Measurements from ENCODE around the gene HSPBAP1. TPM values are rescaled to one million over a fixed set of nuclear protein-coding genes. Genes with fewer than 3 reads are reported as not detected.

The HSPBAP1 gene
- total RNA-seq, 2 experiments from 2014 or later = 4.0 to 4.2 TPM

GRCh38 chr3:122730240-122730639 is 63.4 kb downstream of the HSPBAP1 start:
- peaks cover 4% of the 10 kb centered on the region for H3K9me3 Mint-ChIP-seq
- H3K4me3 Mint-ChIP-seq = no peak overlapping the region
- intact Hi-C loops (cut with micrococcal nuclease) = no loop called here
- POLR2A ChIA-PET = no interaction called here
- CTCF ChIA-PET = no interaction called here
- peaks cover 43% of the 10 kb centered on the region for H3K36me3 Mint-ChIP-seq (ENCODE audit: low read depth)
- no peak for TF ChIP-seq CTCF (IDR thresholded peaks at IDR 0.05)
- DNase-seq (no peak), ATAC-seq (no peak)
- no peaks in the 10 kb centered on the region for H3K27me3 Mint-ChIP-seq
- H3K4me1 Mint-ChIP-seq (ENCODE audit: low read depth) = no peaks in the 10 kb centered on the region
- no peak overlapping the region for H3K27ac Mint-ChIP-seq

- ATAC-seq (no peak), DNase-seq (no peak)
- Mint-ChIP-seq H3K4me3 (no peak overlapping the region), H3K27me3 (no peaks in the 10 kb centered on the region), H3K27ac (no peak overlapping the region), H3K9me3 (peaks cover 4% of the 10 kb centered on the region), H3K4me1 (ENCODE audit: low read depth) (no peaks in the 10 kb centered on the region), H3K36me3 (ENCODE audit: low read depth) (peaks cover 45% of the 10 kb centered on the region)
- POLR2A ChIA-PET = no interaction called here
- no peak for TF ChIP-seq CTCF (IDR thresholded peaks at IDR 0.05)
- intact Hi-C loops (cut with micrococcal nuclease) = no loop called here
- CTCF ChIA-PET = interaction anchor here (1.5 kb wide), 1 partner anchor 27 kb away, joined by 3 read pairs; no protein-coding TSS in a partner anchor
Measured at GRCh38 chr3:122728756-122729514, 64.7 kb downstream of the HSPBAP1 start.

- CTCF ChIA-PET = interaction anchor here (1.5 kb wide), 1 partner anchor 27 kb away, joined by 3 read pairs; no protein-coding TSS in a partner anchor
- no peak overlapping the region for H3K4me3 Mint-ChIP-seq
- no peak overlapping the region for H3K27ac Mint-ChIP-seq
- ATAC-seq = no peak
- intact Hi-C loops (cut with micrococcal nuclease) = no loop called here
- no peaks in the 10 kb centered on the region for H3K27me3 Mint-ChIP-seq
- TF ChIP-seq CTCF (IDR thresholded peaks at IDR 0.05) = no peak
- H3K4me1 Mint-ChIP-seq (ENCODE audit: low read depth) = no peaks in the 10 kb centered on the region
- DNase-seq = no peak
- peaks cover 4% of the 10 kb centered on the region for H3K9me3 Mint-ChIP-seq
- H3K36me3 Mint-ChIP-seq (ENCODE audit: low read depth) = peaks cover 46% of the 10 kb centered on the region
- POLR2A ChIA-PET = no interaction called here
Measured at GRCh38 chr3:122728186-122728585, 65.4 kb downstream of the HSPBAP1 start.

- H3K9me3 Mint-ChIP-seq = peaks cover 4% of the 10 kb centered on the region
- DNase-seq (no peak), ATAC-seq (no peak)
- intact Hi-C loops (cut with micrococcal nuclease) = no loop called here
- ChIA-PET CTCF (no interaction called here), POLR2A (no interaction called here)
- no peaks in the 10 kb centered on the region for H3K4me1 Mint-ChIP-seq (ENCODE audit: low read depth)
- no peak overlapping the region for H3K27ac Mint-ChIP-seq
- H3K4me3 Mint-ChIP-seq = no peak overlapping the region
- no peaks in the 10 kb centered on the region for H3K27me3 Mint-ChIP-seq
- no peak for TF ChIP-seq CTCF (IDR thresholded peaks at IDR 0.05)
- peaks cover 47% of the 10 kb centered on the region for H3K36me3 Mint-ChIP-seq (ENCODE audit: low read depth)
Measured at GRCh38 chr3:122727766-122728165, 65.9 kb downstream of the HSPBAP1 start.

GRCh38 chr3:122727294-122727693 is 66.3 kb downstream of the HSPBAP1 start:
- intact Hi-C loops (cut with micrococcal nuclease) = no loop called here
- no peaks in the 10 kb centered on the region for H3K4me1 Mint-ChIP-seq (ENCODE audit: low read depth)
- H3K27ac Mint-ChIP-seq = no peak overlapping the region
- CTCF ChIA-PET = no interaction called here
- peaks cover 47% of the 10 kb centered on the region for H3K36me3 Mint-ChIP-seq (ENCODE audit: low read depth)
- DNase-seq = no peak
- POLR2A ChIA-PET = no interaction called here
- no peak for TF ChIP-seq CTCF (IDR thresholded peaks at IDR 0.05)
- H3K27me3 Mint-ChIP-seq = no peaks in the 10 kb centered on the region
- peaks cover 4% of the 10 kb centered on the region for H3K9me3 Mint-ChIP-seq
- ATAC-seq = no peak
- H3K4me3 Mint-ChIP-seq = no peak overlapping the region

All from activated CD8-positive, alpha-beta T cell treated with anti-CD3 and anti-CD28 coated beads for 36 hours (primary cell).